ENCODE data around the gene SDK1.

SDK1 gene

DNA sequence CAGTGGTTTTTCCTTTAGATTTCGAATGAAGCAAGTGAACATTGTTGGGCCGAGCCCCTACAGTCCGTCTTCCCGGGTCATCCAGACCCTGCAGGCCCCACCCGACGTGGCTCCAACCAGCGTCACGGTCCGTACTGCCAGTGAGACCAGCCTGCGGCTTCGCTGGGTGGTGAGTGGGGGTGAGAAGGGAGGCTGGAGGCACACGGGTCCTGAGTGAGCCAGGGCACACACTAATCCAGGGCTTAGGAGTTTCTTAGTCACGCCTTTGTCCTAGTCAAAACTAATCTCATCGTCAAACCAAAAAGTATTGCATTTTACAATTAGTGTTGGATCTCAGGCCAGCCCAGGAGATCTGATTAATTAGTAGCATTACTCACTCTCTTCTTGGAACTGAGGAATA lies 812.2 kb downstream of the SDK1 start:
- Histone ChIP-seq H3K18ac (ENCODE audit: low read depth in 1 of 2, low read length in 2 of 2) (no peak overlapping the region), H3K14ac (ENCODE audit: low read length in 2 of 2) (no peak overlapping the region), H3K4me2 (ENCODE audit: low read length, poor library complexity, severe bottlenecking) (no peak overlapping the region), H2BK12ac (ENCODE audit: low read length in 2 of 2) (no peak overlapping the region), H3K23ac (ENCODE audit: low read length in 2 of 2) (no peak overlapping the region), H2BK120ac (ENCODE audit: low read depth, low read length) (no peak overlapping the region), H3K27ac (ENCODE audit: low read length, poor library complexity, severe bottlenecking) (no peak overlapping the region), H4K8ac (ENCODE audit: low read length) (no peak overlapping the region), H3K9ac (ENCODE audit: low read length) (no peak overlapping the region), H3K4me1 (ENCODE audit: control insufficient read depth, insufficient read depth, low read depth, low read length) (no peaks in the 10 kb centered on the region), H3K4ac (ENCODE audit: low read depth in 1 of 2, low read length in 2 of 2) (no peak overlapping the region), H3K27me3 (ENCODE audit: control insufficient read depth in 1 of 2, insufficient read depth in 1 of 2, low read length in 2 of 2) (peaks cover 0 to 3% of the 10 kb centered on the region in 2 experiments), H3K9me3 (ENCODE audit: control insufficient read depth, low read length) (peaks cover 12% of the 10 kb centered on the region), H4K91ac (ENCODE audit: low read length) (no peak overlapping the region), H2BK5ac (ENCODE audit: low read depth, low read length, poor library complexity, severe bottlenecking) (no peak overlapping the region), H2BK15ac (ENCODE audit: low read depth, poor library complexity, severe bottlenecking) (no peak overlapping the region), H3K79me1 (replicated peaks; ENCODE audit: low read length, poor library complexity, severe bottlenecking) (no peaks in the 10 kb centered on the region), H3K36me3 (ENCODE audit: control insufficient read depth in 1 of 2, insufficient read depth in 2 of 2, low read depth in 1 of 2, low read length in 2 of 2) (peaks cover 5 to 29% of the 10 kb centered on the region in 2 experiments), H3K4me3 (ENCODE audit: insufficient read depth in 1 of 2, low read depth in 1 of 2, low read length in 2 of 2) (no peak overlapping the region), H2AK5ac (ENCODE audit: low read length, severe bottlenecking) (no peak overlapping the region), H2AFZ (ENCODE audit: low read depth, low read length) (no peak overlapping the region)
- 94% methylated on average over 14 of the region's 14 CpGs for WGBS
- no peak for DNase-seq

DNA sequence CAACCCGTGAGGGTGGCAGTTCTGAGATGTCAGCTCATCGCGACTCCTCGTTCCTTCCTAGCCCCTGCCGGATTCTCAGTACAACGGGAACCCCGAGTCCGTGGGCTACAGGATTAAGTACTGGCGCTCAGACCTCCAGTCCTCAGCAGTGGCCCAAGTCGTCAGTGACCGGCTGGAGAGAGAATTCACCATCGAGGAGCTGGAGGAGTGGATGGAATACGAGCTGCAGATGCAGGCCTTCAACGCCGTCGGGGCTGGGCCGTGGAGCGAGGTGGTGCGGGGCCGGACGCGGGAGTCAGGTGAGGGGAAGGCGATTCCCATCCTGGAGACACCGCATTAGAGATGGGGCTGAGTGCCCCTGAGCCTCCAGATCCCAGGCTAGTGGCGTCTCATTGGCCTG lies 812.9 kb downstream of the SDK1 start:
- peak overlapping the region in 1 of 2 experiments; percentile 17 for H3K4me3 ChIP-seq (ENCODE audit: insufficient read depth in 1 of 2, low read depth in 1 of 2, low read length in 2 of 2)
- 95% methylated on average over 25 of the region's 25 CpGs for WGBS
- H2BK12ac ChIP-seq (ENCODE audit: low read length in 2 of 2): no peak overlapping the region
- peaks cover 15% of the 10 kb centered on the region for H3K9me3 ChIP-seq (ENCODE audit: control insufficient read depth, low read length)
- H3K4ac ChIP-seq (ENCODE audit: low read depth in 1 of 2, low read length in 2 of 2): no peak overlapping the region
- no peak overlapping the region for H2BK15ac ChIP-seq (ENCODE audit: low read depth, poor library complexity, severe bottlenecking)
- H3K79me1 ChIP-seq (replicated peaks; ENCODE audit: low read length, poor library complexity, severe bottlenecking): no peaks in the 10 kb centered on the region
- H2AK5ac ChIP-seq (ENCODE audit: low read length, severe bottlenecking): no peak overlapping the region
- DNase-seq: no peak
- H3K36me3 ChIP-seq (ENCODE audit: control insufficient read depth in 1 of 2, insufficient read depth in 2 of 2, low read depth in 1 of 2, low read length in 2 of 2): peaks cover 5 to 29% of the 10 kb centered on the region in 2 experiments
- no peak overlapping the region for H4K91ac ChIP-seq (ENCODE audit: low read length)
- no peak overlapping the region for H2BK120ac ChIP-seq (ENCODE audit: low read depth, low read length)
- no peak overlapping the region for H3K23ac ChIP-seq (ENCODE audit: low read length in 2 of 2)
- H2BK5ac ChIP-seq (ENCODE audit: low read depth, low read length, poor library complexity, severe bottlenecking): no peak overlapping the region
- H3K14ac ChIP-seq (ENCODE audit: low read length in 2 of 2): no peak overlapping the region
- H3K9ac ChIP-seq (ENCODE audit: low read length): no peak overlapping the region
- H3K4me2 ChIP-seq (ENCODE audit: low read length, poor library complexity, severe bottlenecking): no peak overlapping the region
- H2AFZ ChIP-seq (ENCODE audit: low read depth, low read length): no peak overlapping the region
- no peak overlapping the region for H3K18ac ChIP-seq (ENCODE audit: low read depth in 1 of 2, low read length in 2 of 2)
- no peak overlapping the region for H3K27ac ChIP-seq (ENCODE audit: low read length, poor library complexity, severe bottlenecking)
- H4K8ac ChIP-seq (ENCODE audit: low read length): no peak overlapping the region
- H3K27me3 ChIP-seq (ENCODE audit: control insufficient read depth in 1 of 2, insufficient read depth in 1 of 2, low read length in 2 of 2): peaks cover 0 to 2% of the 10 kb centered on the region in 2 experiments
- no peaks in the 10 kb centered on the region for H3K4me1 ChIP-seq (ENCODE audit: control insufficient read depth, insufficient read depth, low read depth, low read length)

DNA sequence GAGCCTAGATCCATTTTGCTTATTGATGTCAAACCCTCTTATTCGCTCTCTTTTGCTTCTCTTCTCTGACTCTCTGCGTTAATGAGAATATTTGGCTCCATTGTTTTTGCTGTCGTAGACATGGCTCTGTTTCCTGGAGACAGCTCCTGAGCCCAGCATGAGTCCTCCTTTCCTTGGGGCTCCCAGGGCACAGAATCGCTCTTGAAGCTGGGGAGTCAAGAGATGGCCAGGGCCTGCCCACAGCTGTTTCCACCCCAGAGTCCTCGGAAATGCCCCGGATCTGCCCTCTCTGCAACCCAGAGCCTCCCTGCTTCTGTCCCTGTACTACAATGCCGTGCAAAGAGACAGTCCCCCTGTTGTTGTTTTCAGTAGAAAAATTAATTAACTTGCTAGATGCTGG lies 814.4 kb downstream of the SDK1 start:
- no peaks in the 10 kb centered on the region for H3K27me3 ChIP-seq (ENCODE audit: control insufficient read depth in 1 of 2, insufficient read depth in 1 of 2, low read length in 2 of 2)
- whole genome bisulfite sequencing: 78% methylated on average over 7 of the region's 7 CpGs
- no peak overlapping the region for H3K27ac ChIP-seq (ENCODE audit: low read length, poor library complexity, severe bottlenecking)
- no peak overlapping the region for H2BK15ac ChIP-seq (ENCODE audit: low read depth, poor library complexity, severe bottlenecking)
- no peak overlapping the region for H3K4ac ChIP-seq (ENCODE audit: low read depth in 1 of 2, low read length in 2 of 2)
- H3K4me2 ChIP-seq (ENCODE audit: low read length, poor library complexity, severe bottlenecking): no peak overlapping the region
- H3K9me3 ChIP-seq (ENCODE audit: control insufficient read depth, low read length): peaks cover 20% of the 10 kb centered on the region
- no peak overlapping the region for H2BK120ac ChIP-seq (ENCODE audit: low read depth, low read length)
- no peaks in the 10 kb centered on the region for H3K4me1 ChIP-seq (ENCODE audit: control insufficient read depth, insufficient read depth, low read depth, low read length)
- H2AFZ ChIP-seq (ENCODE audit: low read depth, low read length): no peak overlapping the region
- no peak overlapping the region for H3K4me3 ChIP-seq (ENCODE audit: insufficient read depth in 1 of 2, low read depth in 1 of 2, low read length in 2 of 2)
- H3K18ac ChIP-seq (ENCODE audit: low read depth in 1 of 2, low read length in 2 of 2): no peak overlapping the region
- no peak overlapping the region for H3K9ac ChIP-seq (ENCODE audit: low read length)
- no peak overlapping the region for H2BK12ac ChIP-seq (ENCODE audit: low read length in 2 of 2)
- H4K91ac ChIP-seq (ENCODE audit: low read length): no peak overlapping the region
- H3K79me1 ChIP-seq (replicated peaks; ENCODE audit: low read length, poor library complexity, severe bottlenecking): no peaks in the 10 kb centered on the region
- no peak overlapping the region for H3K14ac ChIP-seq (ENCODE audit: low read length in 2 of 2)
- no peak overlapping the region for H3K23ac ChIP-seq (ENCODE audit: low read length in 2 of 2)
- no peak overlapping the region for H4K8ac ChIP-seq (ENCODE audit: low read length)
- H2AK5ac ChIP-seq (ENCODE audit: low read length, severe bottlenecking): no peak overlapping the region
- no peak for DNase-seq
- peaks cover 5 to 24% of the 10 kb centered on the region in 2 experiments for H3K36me3 ChIP-seq (ENCODE audit: control insufficient read depth in 1 of 2, insufficient read depth in 2 of 2, low read depth in 1 of 2, low read length in 2 of 2)
- H2BK5ac ChIP-seq (ENCODE audit: low read depth, low read length, poor library complexity, severe bottlenecking): no peak overlapping the region

DNA sequence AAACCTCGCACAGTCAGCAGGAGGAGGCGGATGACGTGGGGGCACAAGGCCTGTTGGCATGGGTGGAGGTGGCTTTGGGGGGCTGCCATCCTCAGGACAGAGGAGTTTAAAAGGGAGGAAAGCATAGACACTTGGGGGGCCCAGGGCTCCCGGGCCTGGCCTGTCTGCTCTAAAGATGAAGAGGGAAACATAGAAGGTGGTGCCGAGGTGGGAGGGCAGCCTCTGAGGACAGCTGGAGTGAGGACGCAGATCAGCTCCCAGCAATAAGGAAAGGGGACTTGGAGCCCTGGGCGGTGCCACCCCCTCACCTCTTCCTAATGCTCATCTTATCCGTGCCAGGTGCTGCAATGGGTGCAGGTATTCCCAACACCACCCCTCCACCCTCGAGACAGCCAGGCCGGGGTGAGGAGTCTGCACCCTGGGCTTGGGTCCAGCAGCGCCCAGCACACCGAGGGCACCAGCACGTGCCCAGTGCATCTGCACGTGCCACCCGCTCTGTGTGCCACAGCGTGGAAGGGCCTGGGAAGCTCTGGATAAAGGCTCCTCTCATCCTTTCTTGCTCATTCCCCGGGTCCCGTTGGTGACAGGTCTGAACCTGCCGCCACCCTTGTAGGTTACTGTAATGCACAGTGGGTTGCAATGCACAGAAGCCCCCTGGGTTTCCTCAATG lies 815.0 kb downstream of the SDK1 start:
- Histone ChIP-seq H2BK5ac (ENCODE audit: low read depth, low read length, poor library complexity, severe bottlenecking) (no peak overlapping the region), H3K36me3 (ENCODE audit: control insufficient read depth in 1 of 2, insufficient read depth in 2 of 2, low read depth in 1 of 2, low read length in 2 of 2) (peaks cover 5 to 22% of the 10 kb centered on the region in 2 experiments), H3K27ac (ENCODE audit: low read length, poor library complexity, severe bottlenecking) (no peak overlapping the region), H2BK15ac (ENCODE audit: low read depth, poor library complexity, severe bottlenecking) (no peak overlapping the region), H3K9ac (ENCODE audit: low read length) (no peak overlapping the region), H4K91ac (ENCODE audit: low read length) (no peak overlapping the region), H3K4me3 (ENCODE audit: insufficient read depth in 1 of 2, low read depth in 1 of 2, low read length in 2 of 2) (no peak overlapping the region), H3K18ac (ENCODE audit: low read depth in 1 of 2, low read length in 2 of 2) (no peak overlapping the region), H3K4me2 (ENCODE audit: low read length, poor library complexity, severe bottlenecking) (no peak overlapping the region), H3K9me3 (ENCODE audit: control insufficient read depth, low read length) (peaks cover 20% of the 10 kb centered on the region), H3K23ac (ENCODE audit: low read length in 2 of 2) (no peak overlapping the region), H3K14ac (ENCODE audit: low read length in 2 of 2) (peak overlapping the region in 1 of 2 experiments; percentile 80), H4K8ac (ENCODE audit: low read length) (no peak overlapping the region), H2AK5ac (ENCODE audit: low read length, severe bottlenecking) (no peak overlapping the region), H3K4me1 (ENCODE audit: control insufficient read depth, insufficient read depth, low read depth, low read length) (no peaks in the 10 kb centered on the region), H3K27me3 (ENCODE audit: control insufficient read depth in 1 of 2, insufficient read depth in 1 of 2, low read length in 2 of 2) (no peaks in the 10 kb centered on the region), H3K4ac (ENCODE audit: low read depth in 1 of 2, low read length in 2 of 2) (no peak overlapping the region), H3K79me1 (replicated peaks; ENCODE audit: low read length, poor library complexity, severe bottlenecking) (no peaks in the 10 kb centered on the region), H2BK12ac (ENCODE audit: low read length in 2 of 2) (no peak overlapping the region), H2AFZ (ENCODE audit: low read depth, low read length) (no peak overlapping the region), H2BK120ac (ENCODE audit: low read depth, low read length) (no peak overlapping the region)
- no peak for DNase-seq
- WGBS: 91% methylated on average over 18 of the region's 19 CpGs

All from mesenchymal stem cell (in vitro differentiated cells and primary cell).